T follicular helper cell (primary cell): ENCODE data around the gene GJC1.

Experiments used
- DNase-seq: peaks from one replicate; pipeline ENCODE4 v3.0.0-alpha.2; 2020; ENCODE audit warnings: low read depth

Gene GJC1

GRCh38 chr17:44801880-44802279 is 28.2 kb downstream of the GJC1 start:
- no peak for DNase-seq

- no peak for DNase-seq
Observed at GRCh38 chr17:44798356-44798755, 31.7 kb downstream of the GJC1 start.

- DNase-seq, result no peak
Observed at GRCh38 chr17:44797802-44798201, 32.3 kb downstream of the GJC1 start.

DNA sequence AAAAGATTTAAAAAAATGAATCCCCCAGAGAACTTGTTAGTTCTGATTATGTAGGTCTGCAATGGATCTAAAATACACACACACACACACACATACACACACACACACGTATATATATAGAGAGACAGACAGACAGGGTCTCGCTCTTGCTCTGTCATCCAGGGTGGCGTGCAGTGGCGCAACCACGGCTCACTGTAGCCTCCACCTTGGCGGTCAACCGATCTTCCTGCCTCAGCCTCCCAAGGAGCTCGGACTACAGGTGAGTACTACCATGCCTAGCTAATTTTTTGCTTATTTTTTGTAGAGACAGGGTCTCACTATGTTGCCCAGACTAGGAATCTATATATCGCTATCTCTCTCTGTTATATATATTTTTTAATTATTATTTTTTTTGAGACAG is 33.4 kb downstream of the GJC1 start:
- no peak for DNase-seq

- no peak for DNase-seq
Observed at GRCh38 chr17:44795928-44796327, 34.2 kb downstream of the GJC1 start.

DNA sequence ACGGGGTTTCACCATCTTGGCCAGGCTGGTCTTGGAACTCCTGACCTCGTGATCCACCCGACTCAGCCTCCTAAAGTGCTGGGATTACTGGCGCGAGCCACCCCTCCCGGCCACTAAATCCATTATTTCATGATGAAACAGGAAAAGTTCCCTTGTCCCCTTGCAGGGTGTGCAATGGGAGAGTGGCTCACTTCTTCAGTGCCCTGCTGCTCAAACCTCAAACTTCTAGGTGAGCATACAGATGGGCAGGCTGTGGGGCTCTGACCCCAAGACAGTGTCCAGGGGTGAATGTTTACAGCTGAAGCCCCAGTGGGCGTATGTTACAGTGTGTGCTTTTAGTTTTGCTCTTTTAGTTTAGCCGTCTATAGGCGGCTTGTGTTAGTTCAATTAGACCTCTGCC is 34.7 kb downstream of the GJC1 start:
- no peak for DNase-seq

DNA sequence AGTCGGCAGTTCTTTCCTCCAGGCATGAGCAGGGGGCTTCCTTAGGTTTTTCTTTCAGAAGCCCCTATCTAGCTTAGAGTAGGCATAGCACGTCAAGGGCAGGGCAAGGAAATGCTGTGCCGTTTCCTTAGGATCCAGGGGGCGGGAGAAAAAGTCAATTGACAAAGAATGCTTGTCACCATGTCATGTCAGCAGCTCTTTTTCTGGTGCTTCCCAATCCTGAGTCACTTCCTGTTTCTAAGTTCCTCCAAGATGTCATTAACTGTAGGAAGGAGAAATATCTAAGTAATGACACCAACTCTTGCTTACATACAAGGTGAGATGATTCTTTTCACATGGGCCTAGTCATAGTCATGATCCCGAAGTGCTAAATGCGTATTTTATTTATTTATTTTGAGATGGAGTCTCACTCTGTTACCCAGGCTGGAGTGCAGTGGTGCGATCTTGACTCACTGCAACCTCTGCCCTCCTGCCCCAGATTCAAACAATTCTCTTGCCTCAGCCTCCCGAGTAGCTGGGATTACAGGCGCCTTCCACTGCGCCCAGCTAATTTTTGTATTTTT is 35.2 kb downstream of the GJC1 start:
- DNase-seq, result no peak

DNA sequence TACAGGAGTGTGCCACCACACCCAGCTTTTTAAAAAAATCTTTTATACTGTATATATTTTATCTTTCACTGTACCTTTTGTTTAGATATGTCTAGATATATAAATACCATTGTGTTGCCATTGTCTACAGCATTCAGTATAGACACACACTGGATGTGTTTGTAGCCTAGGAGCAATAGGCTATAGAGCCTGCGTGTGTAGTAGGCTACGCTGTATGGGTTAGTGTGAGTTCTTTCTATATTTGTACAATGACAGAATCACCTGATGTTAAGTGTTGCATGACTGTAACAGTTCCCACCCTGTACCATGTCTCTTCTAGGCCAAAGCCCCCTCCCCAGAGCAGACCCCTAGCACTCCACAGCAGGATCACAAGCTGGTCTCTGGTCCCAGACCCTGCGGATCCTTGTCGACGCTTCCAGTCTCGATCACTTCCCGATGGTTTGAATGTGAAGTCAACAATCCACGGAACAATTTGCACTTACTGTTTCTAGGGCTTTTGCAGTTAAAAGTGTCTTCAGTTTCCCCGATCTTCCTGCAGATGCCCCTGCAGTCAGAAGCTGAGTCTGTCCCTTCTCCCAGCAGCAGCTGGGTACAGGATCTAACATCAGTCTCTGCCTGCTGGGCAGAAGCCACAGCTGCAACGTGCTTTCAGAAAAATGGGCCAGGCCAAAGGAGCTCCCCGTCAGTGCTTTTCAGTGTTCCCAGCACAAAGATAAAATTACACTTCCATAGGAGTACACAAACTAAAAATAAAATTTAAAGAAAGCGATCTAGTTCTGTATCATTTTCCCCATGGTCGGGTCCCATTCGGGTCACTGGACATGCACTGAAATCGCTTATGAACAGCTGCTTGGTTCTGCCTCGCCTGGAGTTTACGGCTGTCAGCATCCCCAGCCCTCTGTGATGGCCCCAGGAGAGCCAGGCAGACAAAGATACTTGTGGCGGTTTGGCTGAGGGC is 35.9 kb downstream of the GJC1 start:
- no peak for DNase-seq

GRCh38 chr17:44792276-44792675 is 37.8 kb downstream of the GJC1 start:
- DNase-seq, result no peak

GRCh38 chr17:44788139-44788538 is 41.9 kb downstream of the GJC1 start:
- DNase-seq, result no peak

- no peak for DNase-seq
Observed at GRCh38 chr17:44787271-44787940, 42.7 kb downstream of the GJC1 start.

- no peak for DNase-seq
Observed at GRCh38 chr17:44786551-44787081, 43.5 kb downstream of the GJC1 start.

GRCh38 chr17:44785921-44786320 is 44.2 kb downstream of the GJC1 start:
- DNase-seq, result no peak

DNA sequence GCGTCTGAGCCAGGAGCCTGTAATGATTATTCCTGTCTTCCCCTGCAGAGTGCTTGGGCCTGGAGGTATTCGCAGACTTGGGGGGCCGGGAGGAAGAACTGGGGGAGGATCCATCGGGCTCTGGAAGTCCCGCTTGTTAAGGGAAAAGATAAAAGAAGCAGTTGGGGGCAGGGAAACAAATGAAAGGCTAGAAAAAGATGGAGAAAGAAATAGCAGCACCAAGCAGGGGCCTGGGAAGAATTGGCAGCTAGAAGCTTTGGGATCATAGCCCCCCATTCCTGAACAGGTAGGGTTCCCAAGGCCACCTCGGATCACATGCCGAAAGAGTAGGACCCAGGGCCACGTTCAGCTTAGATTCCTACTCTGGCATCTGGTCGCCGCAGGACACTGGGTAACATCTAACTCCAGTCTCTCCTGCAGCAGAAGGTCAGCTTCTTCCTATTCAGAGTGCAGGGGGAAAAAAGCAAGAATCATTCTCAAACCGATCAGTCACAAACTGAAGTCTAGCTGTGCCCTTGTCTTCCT is 47.7 kb downstream of the GJC1 start:
- DNase-seq, result no peak

DNA sequence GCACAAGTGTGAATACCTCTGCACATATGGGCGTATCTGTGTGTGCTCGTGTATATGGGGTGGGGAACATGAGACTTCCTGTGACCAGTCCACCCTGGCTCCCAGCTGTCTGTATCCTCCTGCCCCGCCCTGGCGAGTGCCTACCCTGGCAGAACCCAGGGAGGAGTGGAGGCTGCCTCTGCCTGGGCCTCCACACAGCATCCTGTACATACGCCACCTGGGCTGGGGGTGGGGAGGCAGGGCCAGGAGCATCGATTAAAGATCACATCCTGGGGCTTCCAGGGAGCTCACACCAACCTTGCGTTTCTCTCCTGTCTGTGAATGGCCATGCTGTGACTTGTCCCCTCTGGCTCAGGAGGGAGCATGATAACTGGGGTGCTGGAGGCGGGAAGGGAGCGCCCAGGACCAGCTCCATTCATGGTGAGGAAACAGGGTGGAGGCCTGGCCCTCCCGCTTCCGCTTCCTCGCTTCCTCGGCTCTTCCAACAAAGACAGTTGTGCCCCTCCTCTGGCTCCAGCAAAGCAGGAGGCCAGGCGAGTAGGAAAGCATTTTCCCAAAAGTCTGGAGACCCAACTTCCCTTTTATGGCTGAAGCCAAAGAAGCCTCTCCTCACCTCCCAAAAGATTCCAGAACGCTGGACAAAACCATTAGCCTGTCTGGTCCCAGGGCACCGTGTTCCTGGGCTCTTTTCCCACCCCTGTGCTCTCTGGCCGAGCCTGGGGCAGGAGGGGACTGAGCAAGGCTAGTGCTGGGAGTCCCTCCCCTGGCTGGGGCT is 48.3 kb downstream of the GJC1 start:
- DNase-seq, result no peak

DNA sequence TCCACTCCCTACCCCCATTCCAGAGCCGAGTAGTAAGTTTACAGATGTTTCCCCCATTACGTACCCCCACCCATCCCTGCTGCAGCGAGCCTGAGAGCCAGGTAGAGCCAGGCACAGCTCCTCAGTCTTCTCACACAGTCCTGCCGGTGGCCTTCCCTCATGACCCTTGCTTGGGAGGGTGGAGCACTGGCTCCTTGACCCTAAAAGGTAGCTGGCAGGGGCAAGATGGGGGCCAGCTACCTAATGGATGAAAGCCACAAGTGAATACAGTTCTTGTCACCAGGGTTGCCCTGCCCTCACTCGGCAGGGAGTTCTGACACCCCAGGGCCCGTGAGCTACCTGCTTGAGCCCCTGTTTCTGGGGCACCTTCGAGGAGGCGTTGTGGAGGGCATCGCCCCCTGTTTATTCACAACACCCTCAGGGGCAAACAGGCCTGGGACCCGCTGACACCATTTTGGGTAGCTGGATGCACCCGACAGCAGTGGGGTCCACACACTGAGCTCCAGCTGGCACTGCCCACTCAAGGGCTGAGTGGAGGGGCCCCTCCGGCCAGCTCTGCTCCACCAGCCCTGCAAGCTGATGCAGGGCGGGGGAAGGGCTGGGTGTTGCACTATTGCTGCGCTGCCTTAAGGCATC is 49.1 kb downstream of the GJC1 start:
- DNase-seq, result no peak

DNA sequence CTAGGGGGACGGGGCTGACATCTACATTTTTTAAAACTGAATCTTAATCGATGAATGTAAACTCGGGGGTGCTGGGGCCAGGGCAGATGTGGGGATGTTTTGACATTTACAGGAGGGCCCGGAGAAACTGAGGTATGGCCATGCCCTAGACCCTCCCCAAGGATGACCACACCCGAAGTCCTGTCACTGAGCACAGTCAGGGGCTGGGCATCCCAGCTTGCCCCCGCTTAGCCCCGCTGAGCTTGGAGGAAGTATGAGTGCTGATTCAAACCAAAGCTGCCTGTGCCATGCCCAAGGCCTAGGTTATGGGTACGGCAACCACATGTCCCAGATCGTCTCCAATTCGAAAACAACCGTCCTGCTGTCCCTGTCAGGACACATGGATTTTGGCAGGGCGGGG is 49.9 kb downstream of the GJC1 start:
- no peak for DNase-seq

DNA sequence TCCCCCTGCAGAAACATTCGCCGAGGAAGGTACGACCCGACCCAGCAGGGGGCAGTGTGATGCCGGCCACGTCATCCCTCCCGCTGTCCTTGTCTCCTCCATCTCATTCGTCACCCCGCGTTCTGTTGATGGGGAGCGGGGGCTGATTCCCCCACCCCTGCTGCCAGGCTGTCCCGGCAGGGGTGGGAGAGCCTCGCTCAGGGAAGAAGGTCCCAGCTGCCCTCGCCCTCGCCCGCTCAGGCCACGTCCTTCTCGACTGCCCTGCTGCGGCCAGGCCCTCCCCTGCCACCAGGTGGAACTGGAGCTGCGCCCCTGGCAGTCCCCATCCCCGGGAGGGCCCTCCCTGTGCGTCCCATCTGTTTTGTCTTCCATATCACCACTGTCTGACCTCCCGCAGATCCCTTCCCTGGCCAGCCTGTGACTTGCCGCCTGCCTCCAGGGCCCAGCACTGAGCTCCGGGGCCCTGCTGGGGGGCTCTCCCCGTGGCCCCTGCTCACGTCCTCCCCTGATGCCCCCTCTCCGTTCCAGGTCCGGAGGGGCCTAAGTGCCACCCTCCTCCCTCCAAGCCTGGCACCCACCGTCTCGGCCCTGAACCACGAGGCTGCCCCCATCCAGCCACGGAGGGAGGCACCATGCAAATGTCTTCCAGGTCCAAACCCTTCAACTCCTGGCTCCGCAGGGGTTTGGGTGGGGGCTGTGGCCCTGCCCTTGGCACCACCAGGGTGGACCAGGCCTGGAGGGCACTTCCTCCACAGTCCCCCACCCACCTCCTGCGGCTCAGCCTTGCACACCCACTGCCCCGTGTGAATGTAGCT is 50.7 kb downstream of the GJC1 start:
- DNase-seq, result peak; percentile 72

GRCh38 chr17:44778656-44779210 is 51.4 kb downstream of the GJC1 start:
- no peak for DNase-seq
